HepG2 (cell line): Measurements from ENCODE around the gene ODAD4. TPM values are rescaled to one million over a fixed set of nuclear protein-coding genes. Genes with fewer than 3 reads are reported as not detected.

Source experiments
- AKNA ChIP-seq: sonication (generic); formaldehyde crosslinking; IDR thresholded peaks from 2 replicates; pipeline ENCODE4 v1.4.0; 2020; ENCODE audit warnings: missing genetic modification reagents, borderline replicate concordance
- CREB1 ChIP-seq, 2 experiments: fragments of 450-650 bp in 1 of 2; IDR thresholded peaks; 2 replicates each; pipeline ENCODE4 v1.6.1; 2016 to 2017; ENCODE audit warnings: control low read depth in 1 of 2, mild to moderate bottlenecking in 1 of 2, missing compliant biosample characterization in 1 of 2, missing genetic modification characterization in 1 of 2
- KLF11 ChIP-seq: IDR thresholded peaks from 2 replicates; pipeline ENCODE4 v1.6.1; 2016; ENCODE audit warnings: missing compliant biosample characterization
- KLF9 ChIP-seq: IDR thresholded peaks from 2 replicates; pipeline ENCODE4 v1.6.1; 2016; ENCODE audit warnings: low read depth
- NR2F6 ChIP-seq, 2 experiments: IDR thresholded peaks; 2 replicates each; pipeline ENCODE4 v1.6.1; 2016; ENCODE audit warnings: antibody characterized with exemption in 1 of 2, mild to moderate bottlenecking in 1 of 2
- RARG ChIP-seq: sonication (generic); formaldehyde crosslinking; IDR thresholded peaks from 2 replicates; pipeline ENCODE4 v1.4.0; 2020; ENCODE audit warnings: low read depth, mild to moderate bottlenecking, missing genetic modification reagents
- SALL1 ChIP-seq: sonication (generic); formaldehyde crosslinking; IDR thresholded peaks from 2 replicates; pipeline ENCODE4 v1.8.0; 2022; ENCODE audit warnings: mild to moderate bottlenecking, missing genetic modification reagents
- THYN1 ChIP-seq: sonication (generic); formaldehyde crosslinking; IDR thresholded peaks from 2 replicates; pipeline ENCODE4 v1.8.1; 2023; ENCODE audit warnings: low read depth, mild to moderate bottlenecking, moderate library complexity, missing genetic modification reagents, borderline replicate concordance
- ZBTB40 ChIP-seq, 2 experiments: fragments of 450-650 bp in 1 of 2; sonication (generic) in 1 of 2; formaldehyde crosslinking in 1 of 2; IDR thresholded peaks; 2 replicates each; pipeline versions ENCODE4 v1.6.1 to v1.8.0; 2016 to 2022; ENCODE audit warnings: antibody characterized with exemption in 1 of 2, mild to moderate bottlenecking in 1 of 2, missing genetic modification reagents in 1 of 2
- ZFP37 ChIP-seq: sonication (generic); formaldehyde crosslinking; IDR thresholded peaks from 2 replicates; pipeline ENCODE4 v1.4.0; 2020; ENCODE audit warnings: missing genetic modification reagents, borderline replicate concordance
- ZNF354B ChIP-seq: sonication (generic); formaldehyde crosslinking; IDR thresholded peaks from 2 replicates; pipeline ENCODE4 v1.8.0; 2022; ENCODE audit warnings: mild to moderate bottlenecking, missing genetic modification reagents
- ZNF496 ChIP-seq: sonication (generic); formaldehyde crosslinking; IDR thresholded peaks from 2 replicates; pipeline ENCODE4 v1.8.1; 2023; ENCODE audit warnings: mild to moderate bottlenecking, moderate library complexity, missing genetic modification reagents; ENCODE audit not compliant: insufficient replicate concordance
- polyA plus RNA-seq, 8 experiments: library from polyadenylated mRNA; depleted of rRNA in 3 of 8; stranded (reverse) in 7 of 8; unstranded in 1 of 8; fragments of >200 nt; fragmentation: Illumina TruSeq in 4 of 8; extraction: Trizol in 4 of 8; gene quantifications; 2 replicates each; pipeline versions ENCODE4 v1.2.1 to v1.2.3, GENCODE V29; 2011 to 2016; ENCODE audit warnings: low read depth in 4 of 8, missing spikeins in 1 of 8, mixed read lengths in 1 of 8; ENCODE audit not compliant: insufficient read depth in 1 of 8
- total RNA-seq, 5 experiments: library from RNA; depleted of rRNA; stranded (reverse); fragments of >200 nt; fragmentation: Illumina TruSeq; extraction: Trizol; gene quantifications; 2 replicates each; pipeline ENCODE4 v1.2.3, GENCODE V29; 2016; ENCODE audit warnings: low read depth in 1 of 5
- TF ChIP-seq, protein P1 (sequence below): sonication (generic); formaldehyde crosslinking; IDR thresholded peaks from 2 replicates; pipeline ENCODE4 v1.8.1; 2023; ENCODE audit warnings: mild to moderate bottlenecking, missing genetic modification reagents, borderline replicate concordance

ODAD4 gene
- total and polyA plus RNA-seq, 2 of the 13 experiments (the other 11 are each of a cell fraction or from before 2014, with no cell fraction given), result 0.48 to 0.53 TPM

GRCh38 chr17:41907633-41908539, 22.5 kb upstream of the ODAD4 start (continued):
- TF ChIP-seq NR2F6 (IDR thresholded peaks at IDR 0.05) (peak; percentile 64), NR2F6 (CRISPR knock-in tag; IDR thresholded peaks at IDR 0.05) (peak; percentile 84), ZFP37 (CRISPR knock-in tag) (peak; percentile 52; the same call in 1 of the 2 replicates), KLF9 (CRISPR knock-in tag) (no peak; the same call in 1 of the 2 replicates), CREB1 (IDR thresholded peaks at IDR 0.05) (no peak), CREB1 (CRISPR knock-in tag; IDR thresholded peaks at IDR 0.05) (peak; percentile 60), RARG (CRISPR knock-in tag) (no peak), SALL1 (peak; percentile 93), ZNF496 (no peak), ZBTB40 (IDR thresholded peaks at IDR 0.05) (no peak), ZBTB40 (CRISPR knock-in tag; IDR thresholded peaks at IDR 0.05) (0 out of 2 replicates have a peak, but pooled peaks have one; percentile 42), AKNA (no peak), THYN1 (no peak), KLF11 (CRISPR knock-in tag) (peak; percentile 57; the same call in 1 of the 2 replicates), ZNF354B (CRISPR knock-in tag) (no peak)
- TF ChIP-seq, protein P1, sequence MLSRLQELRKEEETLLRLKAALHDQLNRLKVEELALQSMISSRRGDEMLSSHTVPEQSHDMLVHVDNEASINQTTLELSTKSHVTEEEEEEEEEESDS (CRISPR knock-in tag), result no peak
